Islet of Langerhans (tissue), 1 donor: ENCODE data around the gene SLFN12.
"Not testable (repeated sequence)": the region's sequence is repeated elsewhere in the genome, so short reads cannot be mapped to it uniquely, and the experiment has no call there.

Experiments used
- FAIRE-seq: peaks from one replicate; lab custom pipeline; 2011; peaks lifted over from hg19 to GRCh38; lab: Jason Lieb, UNC

Gene SLFN12

GRCh38 chr17:35432176-35433074 is at the start of gene SLFN12:
Gene SLFN12, minus strand, starts transcription at chr17:35432500. Its CDS starts 9,472 bp downstream, at chr17:35423028.
- FAIRE-seq: no peak

GRCh38 chr17:35479271-35479670 is 47.0 kb upstream of the SLFN12 start:
- no peak for FAIRE-seq

GRCh38 chr17:35477248-35477647 is 44.9 kb upstream of the SLFN12 start:
- FAIRE-seq: no peak

- FAIRE-seq: no peak
Observed at GRCh38 chr17:35476283-35476820, 44.1 kb upstream of the SLFN12 start.

GRCh38 chr17:35468475-35468874 is 36.2 kb upstream of the SLFN12 start:
- no peak for FAIRE-seq

GRCh38 chr17:35467824-35468223 is 35.5 kb upstream of the SLFN12 start:
- no peak for FAIRE-seq

GRCh38 chr17:35460354-35460851 is 28.1 kb upstream of the SLFN12 start:
- no peak for FAIRE-seq

- not testable (repeated sequence) for FAIRE-seq
Observed at GRCh38 chr17:35454035-35454434, 21.7 kb upstream of the SLFN12 start.

- FAIRE-seq: no peak
Observed at GRCh38 chr17:35453171-35453570, 20.9 kb upstream of the SLFN12 start.

- FAIRE-seq: no peak
Observed at GRCh38 chr17:35449371-35449931, 17.2 kb upstream of the SLFN12 start.

- FAIRE-seq: no peak
Observed at GRCh38 chr17:35448899-35449227, 16.6 kb upstream of the SLFN12 start.

GRCh38 chr17:35448214-35448898 is 16.1 kb upstream of the SLFN12 start, which contains the start of gene SLFN13:
Gene SLFN13, minus strand, starts transcription at chr17:35448766. Its CDS starts 3,086 bp downstream, at chr17:35445680.
- FAIRE-seq: no peak

GRCh38 chr17:35447499-35447898 is 15.2 kb upstream of the SLFN12 start:
- no peak for FAIRE-seq

- no peak for FAIRE-seq
Observed at GRCh38 chr17:35438433-35438832, 6.1 kb upstream of the SLFN12 start.

- no peak for FAIRE-seq
Observed at GRCh38 chr17:35433075-35433894, 985 bp upstream of the SLFN12 start.

- no peak for FAIRE-seq
Observed at GRCh38 chr17:35429702-35430101, 2.6 kb downstream of the SLFN12 start.

- no peak for FAIRE-seq
Observed at GRCh38 chr17:35428229-35428628, 4.1 kb downstream of the SLFN12 start.

GRCh38 chr17:35423761-35424160 is 8.5 kb downstream of the SLFN12 start:
- FAIRE-seq: no peak

GRCh38 chr17:35421069-35421468 is 11.2 kb downstream of the SLFN12 start:
- not testable (repeated sequence) for FAIRE-seq

- no peak for FAIRE-seq
Observed at GRCh38 chr17:35416659-35417058, 15.6 kb downstream of the SLFN12 start.

GRCh38 chr17:35414707-35415106 is 17.6 kb downstream of the SLFN12 start:
- FAIRE-seq: not testable (repeated sequence)

- no peak for FAIRE-seq
Observed at GRCh38 chr17:35414247-35414646, 18.1 kb downstream of the SLFN12 start.
